VCaP (cell line): ENCODE results near the gene PPIL6.
A peak's percentile ranks its signal among the peaks of the same experiment; 100 is the strongest.

Source experiments
- H3K27ac ChIP-seq: fragments of 450-650 bp; 2 replicates; pipeline ENCODE4 v1.5.1; 2017
- TF ChIP-seq, protein P1 (sequence below): fragments of 450-650 bp; conservative IDR thresholded peaks from 2 replicates; pipeline ENCODE4 v1.5.1; 2017; ENCODE audit warnings: mild to moderate bottlenecking, moderate library complexity

Gene PPIL6

DNA sequence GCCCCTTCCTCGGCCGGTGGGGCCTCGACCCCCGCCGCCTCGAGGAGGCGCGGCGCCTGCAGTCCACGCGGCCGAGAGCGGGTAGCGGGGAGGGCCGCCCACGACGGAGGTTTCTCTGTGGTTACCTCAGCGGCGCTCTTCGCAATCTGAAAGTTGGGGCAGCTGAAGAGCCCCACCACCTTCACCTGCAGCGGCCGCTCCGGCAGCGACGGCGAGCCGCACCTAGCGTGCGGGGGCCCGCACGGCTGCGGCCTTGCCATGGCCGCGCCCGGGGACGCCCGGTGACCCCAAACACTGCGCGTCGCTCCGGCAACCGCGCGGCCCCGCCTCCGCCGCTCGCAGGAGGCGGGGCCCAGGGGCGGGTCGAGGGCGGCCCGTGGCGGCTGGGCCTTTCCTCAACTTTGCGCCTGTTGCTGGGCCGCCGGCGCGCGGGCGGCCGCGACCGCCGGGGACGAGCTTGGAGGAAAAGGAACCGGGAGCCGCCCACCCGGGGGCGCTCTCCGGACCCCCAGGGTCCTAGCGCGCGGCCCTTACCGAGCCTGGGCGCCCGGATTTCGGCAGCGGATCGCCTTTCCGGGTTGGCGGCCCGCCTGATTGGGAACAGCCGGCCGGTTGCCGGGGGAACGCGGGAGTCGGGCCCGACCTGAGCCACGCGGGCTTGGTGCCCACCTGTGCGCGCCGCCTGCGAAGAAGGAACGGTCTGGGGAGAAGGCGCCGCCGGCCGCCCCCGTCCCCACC is at the start of gene PPIL6, which contains the start of gene SMPD2:
TSS of gene PPIL6 (minus strand) at position 298 of the 738 bp plus-strand sequence. CDS start at position 260, 38 bp downstream.
TSS of gene SMPD2 (plus strand) at position 394 of the 738 bp plus-strand sequence. CDS start 398 bp downstream, outside the sequence.
- TF ChIP-seq, protein P1, sequence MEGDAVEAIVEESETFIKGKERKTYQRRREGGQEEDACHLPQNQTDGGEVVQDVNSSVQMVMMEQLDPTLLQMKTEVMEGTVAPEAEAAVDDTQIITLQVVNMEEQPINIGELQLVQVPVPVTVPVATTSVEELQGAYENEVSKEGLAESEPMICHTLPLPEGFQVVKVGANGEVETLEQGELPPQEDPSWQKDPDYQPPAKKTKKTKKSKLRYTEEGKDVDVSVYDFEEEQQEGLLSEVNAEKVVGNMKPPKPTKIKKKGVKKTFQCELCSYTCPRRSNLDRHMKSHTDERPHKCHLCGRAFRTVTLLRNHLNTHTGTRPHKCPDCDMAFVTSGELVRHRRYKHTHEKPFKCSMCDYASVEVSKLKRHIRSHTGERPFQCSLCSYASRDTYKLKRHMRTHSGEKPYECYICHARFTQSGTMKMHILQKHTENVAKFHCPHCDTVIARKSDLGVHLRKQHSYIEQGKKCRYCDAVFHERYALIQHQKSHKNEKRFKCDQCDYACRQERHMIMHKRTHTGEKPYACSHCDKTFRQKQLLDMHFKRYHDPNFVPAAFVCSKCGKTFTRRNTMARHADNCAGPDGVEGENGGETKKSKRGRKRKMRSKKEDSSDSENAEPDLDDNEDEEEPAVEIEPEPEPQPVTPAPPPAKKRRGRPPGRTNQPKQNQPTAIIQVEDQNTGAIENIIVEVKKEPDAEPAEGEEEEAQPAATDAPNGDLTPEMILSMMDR = no peak
- H3K27ac ChIP-seq = peak within 1 kb of the TSS; percentile 79

DNA sequence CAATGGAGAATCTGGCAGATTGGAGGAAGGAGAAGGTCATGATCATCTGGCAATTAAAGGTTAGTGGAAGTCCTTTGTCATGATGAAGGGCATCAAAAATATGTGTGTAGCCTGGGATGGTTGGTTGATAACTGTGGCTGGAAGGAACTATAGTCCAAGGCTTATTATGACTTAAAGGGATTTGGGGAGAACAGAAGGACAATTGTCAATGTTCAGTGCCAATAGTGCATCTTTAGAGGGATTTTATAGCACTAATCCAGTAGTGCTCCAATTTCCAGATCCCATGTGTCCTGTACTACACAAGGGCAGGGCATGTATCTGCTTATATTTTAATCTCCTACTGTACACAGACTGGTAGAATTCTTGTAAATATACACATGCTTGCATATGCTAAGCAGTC is 47.6 kb upstream of the PPIL6 start:
- TF ChIP-seq, protein P1 = no peak
- H3K27ac ChIP-seq = no peak overlapping the region

DNA sequence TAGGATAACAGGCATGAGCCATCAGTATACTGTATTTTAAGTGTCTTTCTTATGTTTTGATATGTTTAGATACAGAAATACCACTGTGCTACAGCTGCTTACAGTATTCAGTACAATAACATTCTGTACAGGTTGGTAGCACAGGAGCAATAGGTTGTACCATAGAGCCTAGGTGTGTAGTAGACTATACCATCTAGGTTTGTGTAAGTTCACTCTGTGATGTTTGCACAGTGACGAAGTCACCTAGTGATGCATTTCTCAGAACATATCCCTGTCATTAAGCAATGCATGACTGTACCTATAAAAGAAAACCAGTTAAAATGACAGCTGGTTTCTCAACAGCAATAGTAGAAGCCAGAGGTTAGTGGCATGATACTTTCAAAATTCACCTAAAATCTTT is 45.6 kb upstream of the PPIL6 start:
- H3K27ac ChIP-seq = no peak overlapping the region
- TF ChIP-seq, protein P1 = no peak

DNA sequence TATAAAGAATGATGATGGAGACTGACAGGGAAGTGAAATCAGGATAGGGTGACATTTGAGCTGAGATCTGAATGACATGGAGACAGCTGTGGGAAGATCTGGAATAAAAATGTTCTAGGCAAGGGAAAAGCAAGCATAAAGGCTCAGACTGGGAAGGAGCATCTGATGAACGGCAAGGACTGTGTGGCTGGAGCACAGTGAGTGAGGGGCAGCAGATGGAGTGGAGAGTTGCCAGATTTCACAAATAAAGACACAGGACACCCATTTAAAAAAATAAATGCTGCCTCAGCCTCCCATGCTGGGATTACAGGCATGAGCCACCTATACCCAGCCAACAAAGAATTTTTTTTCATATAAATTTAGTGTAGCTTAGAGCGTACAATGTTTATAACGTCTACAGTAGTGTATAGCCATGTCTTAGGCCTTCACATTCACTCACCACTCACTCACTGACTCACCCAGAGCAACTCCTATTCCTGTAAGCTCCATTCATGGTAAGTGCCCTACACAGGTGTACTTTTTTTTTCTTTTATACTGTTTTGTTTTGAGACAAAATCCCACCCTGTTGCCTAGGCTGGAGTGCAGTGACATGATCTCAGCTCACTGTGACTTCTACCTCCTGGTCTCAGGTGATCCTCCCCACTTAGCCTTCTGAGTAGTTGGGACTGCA is 45.0 kb upstream of the PPIL6 start:
- no peak overlapping the region for H3K27ac ChIP-seq
- TF ChIP-seq, protein P1 = no peak

DNA sequence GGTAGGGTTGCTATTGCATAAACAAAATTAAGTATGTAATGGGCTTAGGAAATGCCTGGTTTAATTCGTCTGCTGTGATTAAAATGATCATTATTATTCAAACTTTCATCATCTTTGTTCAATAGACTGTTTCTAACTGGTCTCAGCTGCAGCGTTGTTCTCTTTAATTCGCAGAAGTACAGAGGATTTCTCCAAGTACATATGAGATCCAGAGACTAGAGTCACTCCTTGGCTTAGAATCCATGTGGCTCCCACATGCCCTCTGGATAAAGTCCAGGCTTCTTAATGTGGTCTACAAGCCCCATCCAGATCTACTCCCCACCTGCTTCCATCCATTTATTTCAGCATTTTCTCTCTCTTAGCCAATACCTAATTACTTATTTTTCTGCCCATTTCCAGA is 43.7 kb upstream of the PPIL6 start:
- H3K27ac ChIP-seq = peak overlapping the region; percentile 22; the same call in 1 of the 2 replicates
- TF ChIP-seq, protein P1 = no peak

DNA sequence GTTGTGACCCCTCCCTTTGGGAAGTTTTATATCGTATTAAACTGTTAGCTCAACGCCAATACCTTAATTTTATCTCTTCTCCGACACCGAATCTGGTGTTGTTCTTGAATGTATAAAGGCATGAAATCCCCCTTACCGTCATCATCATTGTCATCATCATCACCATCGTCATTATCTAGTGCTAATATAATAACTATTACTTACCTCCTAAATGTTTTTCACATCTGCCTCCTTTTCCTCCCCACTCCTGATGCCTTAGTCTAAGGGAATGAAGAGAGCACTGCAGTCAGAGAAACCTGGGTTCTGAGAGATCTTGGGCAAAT is 43.3 kb upstream of the PPIL6 start:
- H3K27ac ChIP-seq = peak overlapping the region; percentile 22; the same call in 1 of the 2 replicates
- TF ChIP-seq, protein P1 = no peak

DNA sequence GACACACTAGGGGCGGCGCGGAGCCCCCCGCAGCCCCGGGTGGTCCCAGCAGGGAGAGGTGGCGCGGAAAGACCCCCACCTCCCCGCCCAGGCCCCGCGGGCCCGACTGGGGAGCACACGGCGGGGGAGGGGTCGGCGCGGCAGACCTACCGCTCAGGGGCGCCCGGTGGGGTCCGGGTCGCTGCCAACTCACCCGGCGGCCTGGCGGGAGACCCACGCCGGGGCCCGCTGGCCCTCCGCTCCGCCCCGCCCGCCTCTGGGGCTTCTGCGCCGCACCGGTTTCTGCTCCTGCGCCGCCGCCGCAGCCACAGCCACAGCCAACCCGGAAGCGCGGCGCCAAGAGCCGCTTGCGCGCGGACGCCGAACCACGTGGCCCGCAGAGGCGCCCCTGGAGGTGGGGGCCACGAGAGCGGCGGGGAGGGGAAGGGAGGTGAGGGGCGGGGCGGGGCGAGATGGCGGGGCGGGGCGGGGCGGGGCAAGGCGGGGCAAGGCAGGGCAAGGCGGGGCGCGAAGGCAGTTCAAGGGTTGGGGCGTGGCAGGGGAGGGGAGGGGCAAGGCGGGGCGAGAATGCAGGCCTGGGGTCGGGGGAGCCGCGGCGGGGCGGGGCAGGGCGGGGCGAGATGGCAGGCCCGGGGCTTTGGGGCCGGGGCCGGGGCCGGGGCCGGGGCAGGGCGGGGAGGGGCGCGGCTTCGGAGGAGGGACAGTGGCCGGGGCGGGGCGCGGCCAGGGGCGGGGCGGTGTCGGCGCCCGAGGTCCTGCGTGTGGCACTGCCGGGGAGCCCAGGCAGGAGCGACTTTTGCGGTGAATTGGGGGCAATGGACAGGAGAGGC is 42.7 kb upstream of the PPIL6 start, which contains the start of gene ZBTB24:
TSS of gene ZBTB24 (minus strand) at position 315 of the 830 bp plus-strand sequence. CDS start 1,193 bp downstream, outside the sequence.
- peak within 1 kb of the TSS; percentile 80 for H3K27ac ChIP-seq
- TF ChIP-seq, protein P1 = no peak
